Stimulated activated CD4-positive, alpha-beta T cell treated with anti-CD3 and anti-CD28 coated beads, Interleukin-12 subunit alpha, Interleukin-12 subunit beta, amount 100 ng/mL, for 48 hours (primary cell): Measurements from ENCODE around the gene NONO.
"Not testable (repeated sequence)": the region's sequence is repeated elsewhere in the genome, so short reads cannot be mapped to it uniquely, and the experiment has no call there.

Experiments
- DNase-seq, 3 donors: peaks; one replicate each; pipeline ENCODE4 v3.0.0-alpha.2; 2020; ENCODE audit warnings: low read depth in 2 of 3, low spot score in 1 of 3

NONO gene, protein sequence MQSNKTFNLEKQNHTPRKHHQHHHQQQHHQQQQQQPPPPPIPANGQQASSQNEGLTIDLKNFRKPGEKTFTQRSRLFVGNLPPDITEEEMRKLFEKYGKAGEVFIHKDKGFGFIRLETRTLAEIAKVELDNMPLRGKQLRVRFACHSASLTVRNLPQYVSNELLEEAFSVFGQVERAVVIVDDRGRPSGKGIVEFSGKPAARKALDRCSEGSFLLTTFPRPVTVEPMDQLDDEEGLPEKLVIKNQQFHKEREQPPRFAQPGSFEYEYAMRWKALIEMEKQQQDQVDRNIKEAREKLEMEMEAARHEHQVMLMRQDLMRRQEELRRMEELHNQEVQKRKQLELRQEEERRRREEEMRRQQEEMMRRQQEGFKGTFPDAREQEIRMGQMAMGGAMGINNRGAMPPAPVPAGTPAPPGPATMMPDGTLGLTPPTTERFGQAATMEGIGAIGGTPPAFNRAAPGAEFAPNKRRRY

DNA sequence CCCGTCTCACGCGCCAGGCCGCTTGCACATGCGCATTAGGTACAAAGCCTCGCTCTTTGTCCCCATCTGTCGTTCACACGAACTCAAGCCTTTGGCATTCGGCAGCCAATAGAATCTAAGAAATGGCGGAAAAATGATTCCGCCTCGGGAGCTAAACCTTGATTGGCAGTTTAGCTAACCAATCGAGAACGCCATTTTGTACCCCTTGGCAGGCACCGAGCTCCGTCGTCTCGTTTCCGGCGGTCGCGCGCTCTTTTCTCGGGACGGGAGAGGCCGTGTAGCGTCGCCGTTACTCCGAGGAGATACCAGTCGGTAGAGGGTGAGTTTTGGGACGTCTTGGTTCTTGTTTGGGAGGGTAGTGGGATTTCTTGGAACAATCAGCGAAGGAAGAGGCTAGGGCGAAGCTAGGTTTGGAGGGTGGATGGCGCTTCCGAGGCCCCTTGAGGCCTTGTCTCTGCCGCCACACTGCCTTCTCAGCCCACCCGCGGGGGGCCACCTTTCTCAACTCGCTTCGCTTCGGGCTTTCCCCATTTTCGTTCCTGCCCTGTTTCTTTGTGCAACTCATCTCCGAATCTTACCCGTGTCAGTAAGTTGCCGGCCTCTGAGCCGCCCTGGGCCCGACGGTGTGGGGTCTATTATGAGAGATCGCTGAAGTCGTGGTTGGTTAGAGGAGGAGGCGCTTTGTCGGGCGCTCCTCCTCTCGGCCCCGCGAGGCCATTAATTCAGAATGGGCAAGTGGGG lies at the start of gene NONO:
TSS of gene NONO (plus strand) at position 233 of the 741 bp plus-strand sequence. CDS start 7,003 bp downstream, outside the sequence.
- DNase-seq, result peak; percentile 73 to 83 (median 74)

DNA sequence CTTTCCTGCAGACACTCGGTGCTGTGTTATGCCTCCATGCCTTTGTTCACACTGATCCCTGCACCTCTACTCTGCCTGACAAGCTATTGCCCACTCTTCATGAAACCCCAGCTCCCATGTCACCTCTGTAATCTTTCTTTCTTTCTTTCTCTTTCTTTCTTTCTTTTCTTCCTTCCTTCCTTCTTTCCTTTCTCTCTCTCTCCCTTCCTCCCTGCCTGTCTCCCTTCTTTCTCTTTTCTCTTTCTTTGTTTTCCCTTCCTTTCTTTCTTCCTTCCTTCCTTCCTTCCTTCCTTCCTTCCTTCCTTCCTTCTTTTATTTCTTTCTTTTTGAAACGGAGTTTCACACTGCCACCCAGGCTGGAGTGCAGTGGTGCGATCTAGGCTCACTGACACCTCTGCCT lies 48.0 kb upstream of the NONO start:
- DNase-seq, result no peak

DNA sequence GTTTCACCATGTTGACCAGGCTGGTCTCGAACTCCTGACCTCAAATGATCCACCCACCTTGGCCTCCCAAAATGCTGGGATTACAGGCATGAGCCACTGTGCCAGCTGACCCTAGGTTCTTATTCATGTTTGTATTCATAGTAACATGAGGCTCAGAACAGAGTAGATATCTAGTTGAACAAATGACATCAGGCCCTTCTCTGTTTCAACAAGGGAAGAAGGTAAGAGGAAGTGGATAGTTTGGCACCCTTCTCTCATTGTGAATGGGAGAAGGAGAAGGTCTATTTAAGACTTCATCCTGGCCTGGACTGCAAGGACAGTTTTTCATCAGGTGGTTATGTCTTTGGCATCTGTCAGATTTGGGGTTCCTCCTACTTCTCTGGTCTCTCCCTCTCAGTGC lies 46.6 kb upstream of the NONO start:
- DNase-seq, result no peak

GRCh38 chrX:71239781-71240180 lies 43.7 kb upstream of the NONO start:
- no peak for DNase-seq

DNA sequence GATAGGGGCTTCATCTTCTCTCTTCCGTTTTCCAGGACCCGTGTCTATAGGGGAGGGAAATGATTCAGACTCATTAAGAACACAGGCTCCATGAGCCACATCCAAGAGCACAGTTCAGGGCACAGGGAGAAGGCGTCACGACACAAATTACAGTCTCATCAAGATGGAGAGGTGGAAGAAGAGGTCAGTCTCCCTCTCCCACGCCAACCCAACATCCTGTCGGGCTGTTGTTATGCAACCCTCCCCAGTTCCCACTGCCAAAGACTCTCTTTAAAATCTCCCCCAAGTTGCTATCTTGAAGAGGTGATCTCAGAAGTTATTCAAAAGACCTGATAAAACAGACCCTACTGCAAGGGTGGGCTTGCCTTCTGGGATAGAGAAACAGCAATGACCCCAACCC lies 42.1 kb upstream of the NONO start:
- DNase-seq, result no peak

GRCh38 chrX:71244359-71245128 lies 38.9 kb upstream of the NONO start:
- DNase-seq, result no peak

DNA sequence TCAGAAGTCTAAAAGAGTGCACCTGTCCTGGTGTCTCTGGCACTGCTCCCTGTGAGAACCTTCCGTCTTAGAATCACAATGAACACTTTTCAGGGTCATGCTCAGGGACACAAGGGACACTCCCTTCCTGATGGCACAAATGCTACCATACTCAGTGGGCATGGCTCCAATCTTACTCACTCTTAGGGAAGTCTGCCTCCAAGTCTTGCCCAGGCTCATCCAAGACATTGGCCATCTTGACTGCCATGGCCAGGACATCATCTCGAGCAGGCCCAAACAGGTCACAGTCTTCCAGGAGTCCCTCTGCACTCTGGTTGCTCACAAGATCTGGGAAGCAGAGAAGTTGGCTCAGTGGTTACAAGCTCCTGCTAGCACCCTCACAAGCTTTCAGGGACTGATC lies 38.3 kb upstream of the NONO start:
- DNase-seq, result no peak

- DNase-seq, result no peak
These were observed 32.6 kb upstream of the NONO start for GRCh38 chrX:71250841-71251240.

GRCh38 chrX:71251466-71251973 lies 31.9 kb upstream of the NONO start:
- peak in 2 of 3 donors; percentile 22 to 36 for DNase-seq

DNA sequence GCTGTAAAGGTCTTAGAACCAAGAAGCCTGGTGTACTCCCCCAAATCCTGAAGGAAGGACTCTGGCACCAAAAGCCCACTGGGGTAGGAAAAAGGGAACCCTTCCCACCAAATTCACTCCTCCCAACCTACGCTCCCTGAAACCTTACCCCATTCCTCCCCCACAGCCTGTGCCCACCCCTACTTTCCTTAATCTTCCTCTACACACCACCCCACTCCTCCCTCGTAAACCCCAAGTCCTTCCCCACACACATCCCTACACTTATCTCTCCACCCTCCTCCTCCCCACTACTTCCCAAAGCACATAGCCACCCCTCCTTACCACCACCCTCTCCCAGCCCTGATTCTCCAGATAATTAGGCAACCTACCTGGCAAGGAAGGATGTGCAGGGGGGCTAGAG lies 31.2 kb upstream of the NONO start:
- no peak for DNase-seq

DNA sequence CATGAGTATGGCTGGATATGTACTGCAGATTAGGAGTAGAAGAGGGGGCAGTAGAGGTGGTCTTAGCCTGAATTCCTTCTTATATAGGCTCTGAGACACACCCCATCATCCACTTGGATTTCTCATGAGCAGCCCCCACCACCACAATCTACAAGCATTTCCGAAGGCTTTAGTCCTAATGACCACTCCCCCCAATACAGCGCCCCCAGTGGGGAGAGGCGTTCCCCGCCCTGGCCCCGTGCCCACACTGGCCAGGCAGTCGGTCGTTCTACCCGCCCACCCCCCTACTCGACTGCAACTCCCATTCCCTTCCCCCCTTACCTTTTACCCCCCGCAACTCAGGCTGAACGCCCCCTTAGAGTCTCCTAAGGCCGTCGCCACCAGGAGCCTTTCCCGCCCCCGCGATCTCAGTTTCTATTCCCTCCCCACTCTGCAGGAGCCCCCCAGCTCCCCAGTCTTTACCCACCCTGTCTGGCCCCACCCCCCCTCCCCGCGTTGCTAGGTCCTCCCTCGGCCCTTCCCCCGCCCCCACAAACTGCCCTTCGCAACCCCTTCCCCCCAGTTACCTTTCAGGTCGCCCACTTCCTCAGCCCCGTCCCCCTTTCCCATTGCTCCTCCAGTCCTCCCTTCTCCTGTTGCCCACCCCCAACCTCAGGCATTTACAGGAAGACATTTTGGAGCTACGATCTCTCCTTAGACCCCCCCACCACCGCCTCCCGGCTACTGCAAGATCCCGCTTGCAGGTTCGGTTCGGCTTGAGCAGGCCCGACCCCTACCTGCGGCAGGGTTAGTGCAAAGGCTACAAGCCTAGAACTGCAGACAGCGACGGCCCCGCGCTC lies 30.0 kb upstream of the NONO start:
- DNase-seq, result peak in 2 of 3 donors; percentile 14 to 17

- peak; percentile 50 to 64 (median 56) for DNase-seq
These were observed 29.1 kb upstream of the NONO start, which contains the start of gene ZMYM3 for GRCh38 chrX:71254092-71254963. ZMYM3 (minus strand) TSS chrX:71254140; CDS start chrX:71253255, 885 bp downstream.

DNA sequence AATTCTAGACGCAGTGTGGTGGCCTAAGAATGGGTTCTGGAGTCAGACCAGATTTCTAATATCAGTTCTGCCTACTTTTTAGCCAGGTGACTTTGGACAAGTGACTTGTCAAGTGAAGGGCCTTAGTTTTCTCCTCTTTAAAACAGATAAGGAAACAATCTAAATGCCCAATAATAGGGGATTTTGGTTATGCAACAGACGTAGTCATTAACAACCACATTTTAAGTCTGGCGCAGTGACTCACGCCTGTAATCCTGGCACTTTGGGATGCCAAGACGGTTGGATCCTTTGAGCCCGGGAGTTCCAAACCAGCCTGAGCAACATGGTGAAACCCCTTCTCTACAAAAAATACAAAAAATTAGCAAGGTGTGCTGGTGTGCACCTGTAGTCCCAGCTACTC lies 27.4 kb upstream of the NONO start:
- no peak for DNase-seq

GRCh38 chrX:71256856-71257255 lies 26.6 kb upstream of the NONO start:
- no peak for DNase-seq

GRCh38 chrX:71268624-71269023 lies 14.8 kb upstream of the NONO start:
- DNase-seq, result not testable (repeated sequence)

GRCh38 chrX:71269801-71270395 lies 13.5 kb upstream of the NONO start:
- no peak for DNase-seq

DNA sequence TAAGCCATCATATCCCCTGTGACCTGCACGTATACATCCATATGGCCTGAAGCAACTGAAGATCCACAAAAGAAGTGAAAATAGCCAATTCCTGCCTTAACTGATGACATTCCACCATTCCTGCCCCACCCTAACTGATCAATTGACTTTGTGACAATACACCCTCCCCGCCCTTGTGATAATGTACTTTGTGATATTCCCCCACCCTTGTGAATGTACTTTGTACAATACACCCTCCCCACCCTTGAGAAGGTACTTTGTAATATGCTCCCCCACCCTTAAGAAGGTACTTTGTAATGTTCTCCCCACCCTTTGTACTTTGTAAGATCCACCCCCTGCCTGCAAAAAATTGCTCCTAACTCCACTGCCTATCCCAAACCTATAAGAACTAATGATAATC lies 11.1 kb upstream of the NONO start:
- not testable (repeated sequence) for DNase-seq

DNA sequence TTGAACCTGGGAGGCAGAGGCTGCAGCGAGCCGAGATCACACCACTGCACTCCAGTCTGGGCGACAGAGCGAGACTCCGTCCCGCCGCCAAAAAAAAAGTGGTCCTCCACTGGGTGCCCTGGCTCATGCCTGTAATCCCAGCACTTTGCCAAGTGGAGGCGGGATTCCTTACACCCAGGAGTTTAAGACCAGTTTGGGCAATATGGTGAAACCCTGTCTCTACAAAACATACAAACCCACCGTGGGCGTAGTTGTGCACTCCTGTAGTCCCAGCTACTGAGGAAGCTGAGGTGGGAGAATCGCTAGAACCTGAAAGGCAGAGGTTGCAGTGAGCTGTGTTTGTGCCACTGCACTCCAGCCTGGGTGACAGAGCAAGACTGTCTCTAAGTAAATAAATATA lies 2.1 kb upstream of the NONO start:
- DNase-seq, result not testable (repeated sequence)
